ENCODE data around the gene PHACTR1.

Gene PHACTR1

GRCh38 chr6:12849809-12850198 is 133.2 kb downstream of the PHACTR1 start:
- DNase-seq (ENCODE audit: low read depth in 3 of 3): no peak

DNA sequence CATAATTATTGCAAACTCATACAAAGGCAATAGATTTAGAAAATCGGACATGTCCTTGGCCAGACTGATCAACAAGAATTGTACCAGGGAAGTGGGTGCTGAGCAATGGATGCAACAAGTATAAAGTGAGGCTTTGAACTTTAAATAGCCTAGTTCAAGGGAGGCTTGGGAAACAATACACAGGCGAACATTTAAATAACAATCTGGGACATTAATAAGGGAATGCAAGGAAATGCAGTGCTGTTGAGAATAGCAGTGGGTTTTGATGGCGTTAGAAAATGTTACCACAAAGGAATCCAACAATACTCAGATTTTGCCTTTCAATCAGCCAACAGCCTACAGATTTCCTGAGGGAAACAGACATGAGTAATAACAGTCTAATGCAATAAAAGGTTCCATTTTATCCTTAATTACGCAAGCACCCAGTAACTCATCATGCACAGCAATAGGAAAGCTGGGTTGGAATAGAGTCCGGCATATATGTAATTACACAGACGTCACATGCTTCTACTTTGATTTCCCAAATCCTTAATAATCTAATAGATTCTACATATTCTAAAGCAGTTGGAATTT is 134.6 kb downstream of the PHACTR1 start:
- DNase-seq (ENCODE audit: low read depth in 3 of 3): no peak

GRCh38 chr6:12861603-12862002 is 145.0 kb downstream of the PHACTR1 start:
- DNase-seq (ENCODE audit: low read depth in 3 of 3): no peak

DNA sequence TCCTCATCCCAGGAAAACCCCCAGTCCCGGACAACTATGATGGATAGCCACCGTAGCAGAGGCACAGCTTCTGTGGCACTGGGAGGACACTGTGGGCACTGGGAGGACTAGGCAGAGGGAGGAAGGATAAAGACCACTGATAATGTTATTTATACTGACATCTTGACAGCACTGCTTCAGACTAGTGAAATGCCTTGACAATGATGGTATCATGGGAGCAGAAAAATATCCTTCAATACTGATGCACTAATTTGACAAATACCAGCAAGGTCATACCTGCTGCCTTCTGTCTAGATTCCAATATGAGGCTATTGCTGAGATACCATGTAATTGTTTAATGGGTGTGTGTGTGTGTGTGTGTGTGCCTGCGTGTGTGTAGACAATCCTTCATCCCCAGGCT is 148.6 kb downstream of the PHACTR1 start:
- no peak for DNase-seq (ENCODE audit: low read depth in 3 of 3)

GRCh38 chr6:12865671-12866181 is 149.2 kb downstream of the PHACTR1 start:
- DNase-seq (ENCODE audit: low read depth in 3 of 3): no peak

- no peak for DNase-seq (ENCODE audit: low read depth in 3 of 3)
These were observed 150.0 kb downstream of the PHACTR1 start for GRCh38 chr6:12866422-12867029.

- DNase-seq (ENCODE audit: low read depth in 3 of 3): no peak
These were observed 153.4 kb downstream of the PHACTR1 start for GRCh38 chr6:12869816-12870432.

- DNase-seq (ENCODE audit: low read depth in 3 of 3): no peak
These were observed 157.1 kb downstream of the PHACTR1 start for GRCh38 chr6:12873691-12874090.

- DNase-seq (ENCODE audit: low read depth in 3 of 3): no peak
These were observed 158.5 kb downstream of the PHACTR1 start for GRCh38 chr6:12875051-12875450.

GRCh38 chr6:12878741-12879140 is 162.2 kb downstream of the PHACTR1 start:
- DNase-seq (ENCODE audit: low read depth in 3 of 3): no peak

DNA sequence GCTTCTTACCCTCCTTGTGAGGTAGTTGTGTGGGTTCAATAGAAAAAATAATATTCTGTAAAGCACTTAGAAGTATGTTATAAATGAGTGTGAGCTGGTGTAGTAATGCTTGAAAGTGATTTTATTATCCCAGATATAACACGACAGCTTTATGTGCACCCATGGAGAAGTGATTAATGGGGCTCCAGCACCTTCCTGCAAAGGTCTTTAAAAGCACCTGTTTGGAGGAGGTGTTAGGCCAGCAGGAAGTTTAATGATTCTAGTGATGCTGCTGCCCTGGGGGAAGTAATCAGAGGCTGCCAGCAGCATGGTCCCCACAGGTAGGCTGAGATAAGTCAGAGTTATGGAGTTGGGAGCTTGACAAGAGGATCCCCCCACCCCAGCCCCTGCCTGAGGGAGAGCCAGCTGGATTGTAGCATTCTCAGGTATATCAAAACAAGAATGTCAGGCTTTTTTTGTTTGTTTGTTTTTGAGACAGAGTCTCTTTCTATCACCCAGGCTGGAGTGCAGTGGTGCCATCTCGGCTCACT is 166.3 kb downstream of the PHACTR1 start:
- DNase-seq (ENCODE audit: low read depth in 3 of 3): no peak

GRCh38 chr6:12884983-12885382 is 168.4 kb downstream of the PHACTR1 start:
- DNase-seq (ENCODE audit: low read depth in 3 of 3): no peak

GRCh38 chr6:12886961-12887775 is 170.6 kb downstream of the PHACTR1 start:
- DNase-seq (ENCODE audit: low read depth in 3 of 3): no peak

- peak in 1 of 3 donors; percentile 8 for DNase-seq (ENCODE audit: low read depth in 3 of 3)
These were observed 173.7 kb downstream of the PHACTR1 start for GRCh38 chr6:12890171-12890790.

GRCh38 chr6:12891595-12891994 is 175.0 kb downstream of the PHACTR1 start:
- no peak for DNase-seq (ENCODE audit: low read depth in 3 of 3)

GRCh38 chr6:12892151-12892550 is 175.6 kb downstream of the PHACTR1 start:
- no peak for DNase-seq (ENCODE audit: low read depth in 3 of 3)

DNA sequence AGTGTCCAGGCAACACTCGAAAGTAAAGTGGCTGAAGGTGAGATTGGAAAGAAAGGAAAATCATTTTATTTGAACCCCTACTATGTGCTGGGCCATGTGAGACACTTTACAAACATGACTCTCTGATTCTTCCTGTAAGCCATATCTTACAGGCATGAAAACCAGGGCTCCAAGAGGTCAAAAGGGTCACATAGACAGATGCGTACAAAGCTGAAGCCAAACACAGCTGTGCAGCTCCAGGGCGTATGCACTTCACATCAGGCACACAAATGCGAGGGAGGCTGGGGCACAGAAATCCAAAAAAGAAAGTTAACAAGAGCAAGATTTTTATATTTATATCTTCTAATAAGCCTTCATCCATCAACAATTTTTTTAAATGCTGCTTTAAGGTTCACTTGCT is 176.5 kb downstream of the PHACTR1 start:
- no peak for DNase-seq (ENCODE audit: low read depth in 3 of 3)

DNA sequence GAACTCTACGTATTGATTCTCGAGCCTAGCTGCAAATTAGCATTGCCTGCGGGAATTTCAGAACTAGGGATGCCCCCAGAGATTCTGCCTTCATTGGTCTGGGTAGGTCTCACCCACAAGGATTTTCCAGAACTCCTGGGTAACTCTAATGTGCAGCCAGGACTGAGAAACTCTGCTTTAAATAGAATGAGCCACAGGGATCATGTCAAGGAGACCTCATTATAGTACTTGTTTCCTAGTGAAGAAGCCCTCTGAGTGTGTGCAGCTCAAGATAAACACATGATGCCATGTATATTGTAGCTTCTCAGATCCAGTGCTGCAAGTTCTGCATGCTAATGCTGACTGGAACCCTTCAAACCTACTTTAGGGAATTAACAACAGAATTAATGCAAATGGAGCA is 179.2 kb downstream of the PHACTR1 start:
- DNase-seq (ENCODE audit: low read depth in 3 of 3): no peak

DNA sequence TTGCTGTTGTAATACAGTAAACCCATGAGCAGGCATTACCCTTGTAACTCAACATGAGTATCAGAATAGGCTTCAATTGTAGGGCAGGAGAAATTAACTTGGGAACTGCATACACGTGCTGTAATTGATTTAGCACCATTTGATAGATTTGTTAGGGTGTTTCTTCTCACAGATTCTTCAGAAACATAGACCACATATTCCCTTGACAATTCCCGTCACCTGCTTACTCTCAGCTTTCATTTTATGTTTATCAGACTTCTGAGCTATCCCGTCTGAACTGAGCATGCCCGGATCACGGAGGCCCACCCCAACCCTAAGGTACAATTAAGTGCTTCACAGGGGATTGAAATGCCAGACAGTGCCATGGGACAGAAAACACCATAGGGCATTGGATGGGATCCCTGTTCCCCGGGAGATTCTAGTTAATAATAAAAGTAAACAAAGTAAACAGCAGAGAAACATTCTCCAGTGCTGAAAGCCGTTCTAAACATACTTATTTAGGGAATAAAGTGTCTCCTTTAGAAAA is 179.7 kb downstream of the PHACTR1 start:
- no peak for DNase-seq (ENCODE audit: low read depth in 3 of 3)

GRCh38 chr6:12898603-12899002 is 182.0 kb downstream of the PHACTR1 start:
- no peak for DNase-seq (ENCODE audit: low read depth in 3 of 3)

DNA sequence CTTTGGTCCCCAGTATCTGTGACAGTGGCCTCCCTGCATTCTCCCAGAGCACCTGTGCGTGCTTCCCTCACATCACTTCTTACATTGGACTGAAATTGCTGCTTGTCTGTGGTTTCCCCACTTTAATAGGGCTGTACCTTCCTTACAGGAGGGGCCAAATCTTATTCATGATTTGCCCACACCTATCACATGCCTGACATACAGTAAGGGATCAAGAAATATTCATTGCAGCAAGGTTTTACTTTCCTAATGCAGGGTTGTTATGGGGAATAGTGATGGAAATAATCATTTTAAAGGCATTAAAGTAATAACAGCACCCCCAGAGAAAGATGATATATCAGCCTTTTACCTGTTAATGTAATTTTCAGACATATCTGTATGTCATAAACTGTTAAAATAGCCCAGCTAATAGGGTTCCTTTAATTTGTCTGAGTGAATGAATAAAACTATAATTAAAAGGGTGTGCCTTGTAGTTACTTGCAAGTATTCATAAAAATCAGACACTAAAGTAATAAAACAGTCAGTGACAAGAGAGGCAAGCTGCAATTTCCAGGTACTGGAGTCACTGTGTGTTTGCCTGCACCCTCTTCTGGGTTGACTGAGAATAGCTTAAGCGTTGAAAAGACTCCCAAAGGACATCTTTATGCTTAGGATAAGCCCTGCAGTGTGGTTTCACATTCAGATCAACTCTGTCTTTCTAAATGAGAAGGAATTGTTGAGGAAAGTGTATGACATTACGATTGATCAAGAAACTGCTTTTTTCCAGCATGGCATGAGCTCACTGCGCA is 182.7 kb downstream of the PHACTR1 start:
- DNase-seq (ENCODE audit: low read depth in 3 of 3): no peak
